HTERT RPE-1 (cell line): ENCODE data around the gene TRMU.
"Not testable (repeated sequence)": the region's sequence is repeated elsewhere in the genome, so short reads cannot be mapped to it uniquely, and the experiment has no call there.

Experiments used
- in situ Hi-C: fragments of 300-500 bp; cut with MboI; formaldehyde crosslinking; loops from 4 replicates; pipeline ENCODE4 v1.14.3; 2020; ENCODE audit warnings: low sequenced_read_pairs

The TRMU gene

GRCh38 chr22:46399251-46400024 lies 63.9 kb downstream of the TRMU start:
- in situ Hi-C loops, result no loop called here

- in situ Hi-C loops, result no loop called here
Observed at GRCh38 chr22:46401370-46401769, 65.9 kb downstream of the TRMU start.

GRCh38 chr22:46402505-46402904 lies 67.0 kb downstream of the TRMU start:
- in situ Hi-C loops, result no loop called here

- in situ Hi-C loops, result not testable (repeated sequence)
Observed at GRCh38 chr22:46403880-46404279, 68.4 kb downstream of the TRMU start.

GRCh38 chr22:46405901-46406300 lies 70.4 kb downstream of the TRMU start:
- in situ Hi-C loops, result no loop called here

- in situ Hi-C loops, result no loop called here
Observed at GRCh38 chr22:46406349-46406748, 70.8 kb downstream of the TRMU start.

- in situ Hi-C loops, result no loop called here
Observed at GRCh38 chr22:46406791-46407190, 71.3 kb downstream of the TRMU start.
